GM23248 (cell line): ENCODE measurements around the gene IZUMO1R.

Experiments
- EZH2 ChIP-seq: fragments of 200-600 bp; sonication (generic); IDR thresholded peaks from 2 replicates; pipeline ENCODE4 v1.6.1; 2018; ENCODE audit warnings: antibody characterized with exemption, mild to moderate bottlenecking; ENCODE audit not compliant: insufficient read depth, poor library complexity, severe bottlenecking
- EZH2phosphoT487 ChIP-seq: fragments of 200-600 bp; sonication (generic); IDR thresholded peaks from 2 replicates; pipeline ENCODE4 v1.6.1; 2018; ENCODE audit warnings: antibody characterized with exemption, moderate library complexity, mild to moderate bottlenecking, low read depth; ENCODE audit not compliant: insufficient read depth

DNA sequence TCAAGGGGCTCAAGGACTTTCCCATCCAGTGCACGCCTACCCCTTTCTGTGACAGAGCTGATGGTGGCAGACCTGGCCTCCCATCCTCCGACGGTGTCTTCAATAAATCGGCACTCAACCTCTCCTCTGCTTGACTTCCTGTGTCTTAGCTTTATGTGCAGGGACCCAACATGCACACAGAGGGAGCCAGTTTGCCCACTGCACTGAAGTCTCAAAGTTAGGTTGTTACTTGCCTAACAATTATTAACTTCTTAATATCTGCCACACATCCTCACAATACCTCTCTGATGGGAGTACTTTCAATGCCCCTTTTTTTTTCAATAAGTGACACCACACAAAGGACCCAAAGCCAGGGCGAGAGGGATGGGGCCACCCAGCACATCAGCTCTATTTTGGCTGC is 3.6 kb downstream of the IZUMO1R start:
- TF ChIP-seq EZH2 = no peak
- no peak for TF ChIP-seq EZH2phosphoT487
